ENCODE data around the gene ADAMTS16. TPM values are rescaled to one million over a fixed set of nuclear protein-coding genes. Genes with fewer than 3 reads are reported as not detected.

ADAMTS16 gene
- total RNA-seq, 4 donors from 2014 or later, result 1.5 to 2.8 (median 2.0) TPM

GRCh38 chr5:5188376-5189050 lies 48.4 kb downstream of the ADAMTS16 start:
- no peak for DNase-seq (ENCODE audit: low spot score in 2 of 2)
- Histone ChIP-seq H3K4me1 (no peaks in the 10 kb centered on the region), H3K36me3 (no peaks in the 10 kb centered on the region), H3K9me3 (no peaks in the 10 kb centered on the region), H3K4me3 (no peak overlapping the region), H3K27me3 (no peaks in the 10 kb centered on the region), H3K27ac (no peak overlapping the region)
- TF ChIP-seq EP300 (IDR thresholded peaks at IDR 0.05) (no peak), POLR2A (IDR thresholded peaks at IDR 0.05) (no peak)
- TF ChIP-seq, protein P1, sequence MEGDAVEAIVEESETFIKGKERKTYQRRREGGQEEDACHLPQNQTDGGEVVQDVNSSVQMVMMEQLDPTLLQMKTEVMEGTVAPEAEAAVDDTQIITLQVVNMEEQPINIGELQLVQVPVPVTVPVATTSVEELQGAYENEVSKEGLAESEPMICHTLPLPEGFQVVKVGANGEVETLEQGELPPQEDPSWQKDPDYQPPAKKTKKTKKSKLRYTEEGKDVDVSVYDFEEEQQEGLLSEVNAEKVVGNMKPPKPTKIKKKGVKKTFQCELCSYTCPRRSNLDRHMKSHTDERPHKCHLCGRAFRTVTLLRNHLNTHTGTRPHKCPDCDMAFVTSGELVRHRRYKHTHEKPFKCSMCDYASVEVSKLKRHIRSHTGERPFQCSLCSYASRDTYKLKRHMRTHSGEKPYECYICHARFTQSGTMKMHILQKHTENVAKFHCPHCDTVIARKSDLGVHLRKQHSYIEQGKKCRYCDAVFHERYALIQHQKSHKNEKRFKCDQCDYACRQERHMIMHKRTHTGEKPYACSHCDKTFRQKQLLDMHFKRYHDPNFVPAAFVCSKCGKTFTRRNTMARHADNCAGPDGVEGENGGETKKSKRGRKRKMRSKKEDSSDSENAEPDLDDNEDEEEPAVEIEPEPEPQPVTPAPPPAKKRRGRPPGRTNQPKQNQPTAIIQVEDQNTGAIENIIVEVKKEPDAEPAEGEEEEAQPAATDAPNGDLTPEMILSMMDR (IDR thresholded peaks at IDR 0.05), result no peak
- WGBS, 2 donors, result 56 to 62% methylated on average over 11 of the region's 11 CpGs

GRCh38 chr5:5189051-5189430 lies 48.9 kb downstream of the ADAMTS16 start:
- 95% methylated on average over 7 of the region's 7 CpGs for WGBS, 2 donors
- H3K27ac ChIP-seq, result no peak overlapping the region
- H3K4me3 ChIP-seq, result no peak overlapping the region
- no peaks in the 10 kb centered on the region for H3K4me1 ChIP-seq
- H3K27me3 ChIP-seq, result no peaks in the 10 kb centered on the region
- no peaks in the 10 kb centered on the region for H3K9me3 ChIP-seq
- TF ChIP-seq EP300 (IDR thresholded peaks at IDR 0.05), result no peak
- DNase-seq (ENCODE audit: low spot score in 2 of 2), result no peak
- H3K36me3 ChIP-seq, result no peaks in the 10 kb centered on the region

- WGBS, 2 donors, result 93 to 95% methylated on average over 3 of the region's 3 CpGs
- Histone ChIP-seq H3K4me1 (no peaks in the 10 kb centered on the region), H3K27me3 (no peaks in the 10 kb centered on the region), H3K4me3 (no peak overlapping the region), H3K9me3 (no peaks in the 10 kb centered on the region), H3K27ac (no peak overlapping the region), H3K36me3 (no peaks in the 10 kb centered on the region)
- TF ChIP-seq POLR2A (IDR thresholded peaks at IDR 0.05) (no peak), EP300 (IDR thresholded peaks at IDR 0.05) (no peak)
- TF ChIP-seq, protein P1 (IDR thresholded peaks at IDR 0.05), result no peak
- no peak for DNase-seq (ENCODE audit: low spot score in 2 of 2)
Observed at GRCh38 chr5:5191906-5192305, 51.8 kb downstream of the ADAMTS16 start.

- no peaks in the 10 kb centered on the region for H3K36me3 ChIP-seq
- 73 to 80% methylated on average over 2 of the region's 2 CpGs for WGBS, 2 donors
Observed at GRCh38 chr5:5192681-5193080, 52.6 kb downstream of the ADAMTS16 start.

GRCh38 chr5:5195128-5195918 lies 55.2 kb downstream of the ADAMTS16 start:
- TF ChIP-seq EP300 (IDR thresholded peaks at IDR 0.05), result no peak
- no peak overlapping the region for H3K4me3 ChIP-seq
- H3K27me3 ChIP-seq, result no peaks in the 10 kb centered on the region
- no peaks in the 10 kb centered on the region for H3K9me3 ChIP-seq
- WGBS, 2 donors, result 78 to 88% methylated on average over 4 of the region's 4 CpGs
- no peak overlapping the region for H3K27ac ChIP-seq
- DNase-seq (ENCODE audit: low spot score in 2 of 2), result no peak
- no peaks in the 10 kb centered on the region for H3K4me1 ChIP-seq
- no peaks in the 10 kb centered on the region for H3K36me3 ChIP-seq

More at GRCh38 chr5:5192681-5193080, 52.6 kb downstream of the ADAMTS16 start:
- TF ChIP-seq EP300 (IDR thresholded peaks at IDR 0.05) (no peak), POLR2A (IDR thresholded peaks at IDR 0.05) (no peak)
- TF ChIP-seq, protein P1 (IDR thresholded peaks at IDR 0.05), result no peak
- Histone ChIP-seq H3K9me3 (no peaks in the 10 kb centered on the region), H3K27me3 (no peaks in the 10 kb centered on the region), H3K4me3 (no peak overlapping the region), H3K27ac (no peak overlapping the region), H3K4me1 (no peaks in the 10 kb centered on the region)
- no peak for DNase-seq (ENCODE audit: low spot score in 2 of 2)

GRCh38 chr5:5198135-5198534 lies 58.0 kb downstream of the ADAMTS16 start:
- no peak for DNase-seq (ENCODE audit: low spot score in 2 of 2)
- TF ChIP-seq EP300 (IDR thresholded peaks at IDR 0.05) (no peak), POLR2A (IDR thresholded peaks at IDR 0.05) (no peak)
- TF ChIP-seq, protein P1 (IDR thresholded peaks at IDR 0.05), result no peak

More at GRCh38 chr5:5198135-5198534, 58.0 kb downstream of the ADAMTS16 start:
- WGBS, 2 donors, result 88 to 97% methylated on average over 7 of the region's 7 CpGs
- Histone ChIP-seq H3K27ac (no peak overlapping the region), H3K4me3 (no peak overlapping the region), H3K9me3 (no peaks in the 10 kb centered on the region), H3K4me1 (no peaks in the 10 kb centered on the region), H3K27me3 (no peaks in the 10 kb centered on the region), H3K36me3 (no peaks in the 10 kb centered on the region)
